ENCODE results near the gene MADD. TPM values are rescaled to one million over a fixed set of nuclear protein-coding genes. Genes with fewer than 3 reads are reported as not detected.

MADD gene
- total and polyA plus RNA-seq, 4 donors, result 46.4 to 130 (median 90.9) TPM

GRCh38 chr11:47376107-47376524 is 106.2 kb downstream of the MADD start:
- DNase-seq (ENCODE audit: low read depth in 4 of 6, low spot score in 6 of 6), result no peak
- Histone ChIP-seq H3K4me1 (ENCODE audit: control insufficient read depth, insufficient read depth, low read length) (peaks cover 9% of the 10 kb centered on the region), H3K27me3 (ENCODE audit: control insufficient read depth, insufficient read depth, low read length) (no peaks in the 10 kb centered on the region), H3K36me3 (ENCODE audit: control insufficient read depth, insufficient read depth, low read length) (no peaks in the 10 kb centered on the region), H3K4me3 (ENCODE audit: low read depth, low read length) (no peak overlapping the region), H3K9me3 (ENCODE audit: control insufficient read depth, insufficient read depth, low read length) (no peaks in the 10 kb centered on the region), H3K27ac (ENCODE audit: low read depth, low read length) (no peak overlapping the region)
- 80% methylated on average over 8 of the region's 8 CpGs for WGBS (ENCODE audit: insufficient coverage)

GRCh38 chr11:47376525-47377371 is 106.8 kb downstream of the MADD start:
- Histone ChIP-seq H3K36me3 (ENCODE audit: control insufficient read depth, insufficient read depth, low read length) (no peaks in the 10 kb centered on the region), H3K4me3 (ENCODE audit: low read depth, low read length) (no peak overlapping the region), H3K27me3 (ENCODE audit: control insufficient read depth, insufficient read depth, low read length) (no peaks in the 10 kb centered on the region), H3K27ac (ENCODE audit: low read depth, low read length) (no peak overlapping the region), H3K4me1 (ENCODE audit: control insufficient read depth, insufficient read depth, low read length) (peaks cover 9% of the 10 kb centered on the region), H3K9me3 (ENCODE audit: control insufficient read depth, insufficient read depth, low read length) (no peaks in the 10 kb centered on the region)
- no peak for DNase-seq (ENCODE audit: low read depth in 4 of 6, low spot score in 6 of 6)
- 61% methylated on average over 12 of the region's 14 CpGs for WGBS (ENCODE audit: insufficient coverage)

GRCh38 chr11:47377571-47378009 is 107.7 kb downstream of the MADD start:
- WGBS (ENCODE audit: insufficient coverage), result 77% methylated on average over 5 of the region's 5 CpGs
- Histone ChIP-seq H3K4me3 (ENCODE audit: low read depth, low read length) (peak overlapping the region; percentile 12), H3K27me3 (ENCODE audit: control insufficient read depth, insufficient read depth, low read length) (no peaks in the 10 kb centered on the region), H3K4me1 (ENCODE audit: control insufficient read depth, insufficient read depth, low read length) (peaks cover 9% of the 10 kb centered on the region), H3K36me3 (ENCODE audit: control insufficient read depth, insufficient read depth, low read length) (no peaks in the 10 kb centered on the region), H3K27ac (ENCODE audit: low read depth, low read length) (no peak overlapping the region), H3K9me3 (ENCODE audit: control insufficient read depth, insufficient read depth, low read length) (no peaks in the 10 kb centered on the region)
- DNase-seq (ENCODE audit: low read depth in 4 of 6, low spot score in 6 of 6), result no peak

- no peaks in the 10 kb centered on the region for H3K27me3 ChIP-seq (ENCODE audit: control insufficient read depth, insufficient read depth, low read length)
- no peaks in the 10 kb centered on the region for H3K36me3 ChIP-seq (ENCODE audit: control insufficient read depth, insufficient read depth, low read length)
- DNase-seq (ENCODE audit: low read depth in 4 of 6, low spot score in 6 of 6), result no peak
- H3K27ac ChIP-seq (ENCODE audit: low read depth, low read length), result peak within 1 kb of the TSS; percentile 15
- H3K4me3 ChIP-seq (ENCODE audit: low read depth, low read length), result peak within 1 kb of the TSS; percentile 12
- WGBS (ENCODE audit: insufficient coverage), result 69% methylated on average over 31 of the region's 31 CpGs
- H3K4me1 ChIP-seq (ENCODE audit: control insufficient read depth, insufficient read depth, low read length), result peaks cover 9% of the 10 kb centered on the region
- no peaks in the 10 kb centered on the region for H3K9me3 ChIP-seq (ENCODE audit: control insufficient read depth, insufficient read depth, low read length)
These were observed 108.3 kb downstream of the MADD start, which contains the start of gene SPI1 for GRCh38 chr11:47378010-47378835. Gene SPI1, minus strand, starts transcription at chr11:47378547. Its CDS starts 194 bp downstream, at chr11:47378353.

- DNase-seq (ENCODE audit: low read depth in 4 of 6, low spot score in 6 of 6), result no peak
- Histone ChIP-seq H3K9me3 (ENCODE audit: control insufficient read depth, insufficient read depth, low read length) (no peaks in the 10 kb centered on the region), H3K36me3 (ENCODE audit: control insufficient read depth, insufficient read depth, low read length) (no peaks in the 10 kb centered on the region), H3K27ac (ENCODE audit: low read depth, low read length) (no peak overlapping the region), H3K27me3 (ENCODE audit: control insufficient read depth, insufficient read depth, low read length) (no peaks in the 10 kb centered on the region), H3K4me1 (ENCODE audit: control insufficient read depth, insufficient read depth, low read length) (peaks cover 8% of the 10 kb centered on the region), H3K4me3 (ENCODE audit: low read depth, low read length) (no peak overlapping the region)
These were observed 108.9 kb downstream of the MADD start for GRCh38 chr11:47378836-47379170.

- Histone ChIP-seq H3K4me1 (ENCODE audit: control insufficient read depth, insufficient read depth, low read length) (peaks cover 3% of the 10 kb centered on the region), H3K27me3 (ENCODE audit: control insufficient read depth, insufficient read depth, low read length) (no peaks in the 10 kb centered on the region), H3K9me3 (ENCODE audit: control insufficient read depth, insufficient read depth, low read length) (no peaks in the 10 kb centered on the region), H3K36me3 (ENCODE audit: control insufficient read depth, insufficient read depth, low read length) (no peaks in the 10 kb centered on the region), H3K4me3 (ENCODE audit: low read depth, low read length) (no peak overlapping the region), H3K27ac (ENCODE audit: low read depth, low read length) (no peak overlapping the region)
- no peak for DNase-seq (ENCODE audit: low read depth in 4 of 6, low spot score in 6 of 6)
- WGBS (ENCODE audit: insufficient coverage), result 97% methylated on average over 2 of the region's 2 CpGs
These were observed 109.4 kb downstream of the MADD start for GRCh38 chr11:47379317-47379716.

Other genes with a start within 250 kb of the MADD start
- 10 to 100 TPM; 87.6 to 96.1 TPM for gene ARFGAP2, start 93.3 kb upstream of the MADD start, total RNA-seq
- 10 to 100 TPM; 82.7 to 96.5 TPM for gene ARFGAP2, start 93.3 kb upstream of the MADD start, polyA plus RNA-seq (ENCODE audit: insufficient read length in 2 of 2)
- 10 to 100 TPM in 1 of 2 donors, 1 to 10 TPM in 1; 7.9 to 25.3 TPM for gene PACSIN3, start 83.7 kb upstream of the MADD start, total RNA-seq
- 10 to 100 TPM; 18.7 to 25.5 TPM for gene PACSIN3, start 83.7 kb upstream of the MADD start, polyA plus RNA-seq (ENCODE audit: insufficient read length in 2 of 2)
- gene DDB2, start 55.2 kb upstream of the MADD start, total RNA-seq, result 10 to 100 TPM in 1 of 2 donors, 1 to 10 TPM in 1; 5.4 to 11.4 TPM
- gene DDB2, start 55.2 kb upstream of the MADD start, polyA plus RNA-seq (ENCODE audit: insufficient read length in 2 of 2), result 10 to 100 TPM; 17.6 to 21.3 TPM
- 10 to 100 TPM; 38.2 to 38.8 TPM for gene ACP2, start 21.3 kb upstream of the MADD start, total RNA-seq
- gene ACP2, start 21.3 kb upstream of the MADD start, polyA plus RNA-seq (ENCODE audit: insufficient read length in 2 of 2), result 10 to 100 TPM; 58.8 to 65.5 TPM
- 10 to 100 TPM; 14.5 to 33.5 TPM for gene NR1H3, start 12.1 kb upstream of the MADD start, total RNA-seq
- 10 to 100 TPM; 17.5 to 24.8 TPM for gene NR1H3, start 12.1 kb upstream of the MADD start, polyA plus RNA-seq (ENCODE audit: insufficient read length in 2 of 2)
- gene MYBPC3, start 82.6 kb downstream of the MADD start, total RNA-seq, result under 1 TPM in 1 of 2 donors, not detected in 1; 0.06 TPM
- under 1 TPM; 0.15 to 0.16 TPM for gene MYBPC3, start 82.6 kb downstream of the MADD start, polyA plus RNA-seq (ENCODE audit: insufficient read length in 2 of 2)
- 1 to 10 TPM; 7.9 to 8.6 TPM for gene SPI1, start 108.4 kb downstream of the MADD start, total RNA-seq
- gene SPI1, start 108.4 kb downstream of the MADD start, polyA plus RNA-seq (ENCODE audit: insufficient read length in 2 of 2), result 10 to 100 TPM; 10.8 to 12.9 TPM
- gene SLC39A13, start 138.5 kb downstream of the MADD start, total RNA-seq, result 10 to 100 TPM; 18.7 to 44.8 TPM
- gene SLC39A13, start 138.5 kb downstream of the MADD start, polyA plus RNA-seq (ENCODE audit: insufficient read length in 2 of 2), result 10 to 100 TPM; 39.2 to 51.4 TPM
- gene PSMC3, start 156.3 kb downstream of the MADD start, total RNA-seq, result 100 to 1,000 TPM in 1 of 2 donors, 10 to 100 TPM in 1; 79.2 to 117 TPM
- gene PSMC3, start 156.3 kb downstream of the MADD start, polyA plus RNA-seq (ENCODE audit: insufficient read length in 2 of 2), result 100 to 1,000 TPM; 154 to 157 TPM
- gene RAPSN, start 179.0 kb downstream of the MADD start, total RNA-seq, result under 1 TPM in 1 of 2 donors, not detected in 1; 0.11 TPM
- under 1 TPM in 1 of 2 donors, not detected in 1; 0.18 TPM for gene RAPSN, start 179.0 kb downstream of the MADD start, polyA plus RNA-seq (ENCODE audit: insufficient read length in 2 of 2)

Data from spinal cord (tissue), 10 donors.